Tibial nerve (tissue), 3 donors: ENCODE measurements around the gene SGTA.

Experiments used
- CTCF ChIP-seq, 5 experiments: fragments of 200-600 bp in 3 of 5; fragments of 450-650 bp in 2 of 5; sonication (generic) in 3 of 5; IDR thresholded peaks; one replicate each; pipeline ENCODE4 v1.5.1; 2016 to 2019; ENCODE audit warnings: antibody characterized with exemption in 5 of 5, mild to moderate bottlenecking in 3 of 5, moderate library complexity in 2 of 5
- POLR2A ChIP-seq, 2 donors: fragments of 450-650 bp; IDR thresholded peaks; one replicate each; pipeline ENCODE4 v1.6.1; 2017; ENCODE audit warnings: antibody characterized with exemption in 2 of 2, mild to moderate bottlenecking in 2 of 2, moderate library complexity in 2 of 2

- peak; percentile 89 to 99 (median 97) for TF ChIP-seq CTCF (IDR thresholded peaks at IDR 0.05)
- peak in 1 of 2 donors; percentile 27 for TF ChIP-seq POLR2A (IDR thresholded peaks at IDR 0.05)
These were observed 36.6 kb upstream of the SGTA start, which contains the start of gene ZNF554 for GRCh38 chr19:2819540-2820111.
